Natural killer cell (primary cell): ENCODE measurements around the gene ANKFY1. TPM values are rescaled to one million over a fixed set of nuclear protein-coding genes. Genes with fewer than 3 reads are reported as not detected.
A peak's percentile ranks its signal among the peaks of the same experiment; 100 is the strongest.

Experiments used
- ATAC-seq, 3 donors: fragments of 150-1000 bp in 2 of 3; fragments of 200-7000 bp in 1 of 3; cut with Tn5 transposase; 1 replicate in 1 of 3; 2 replicates in 2 of 3; pipeline ENCODE4 v1.10.0; 2021; ENCODE audit warnings: mild to moderate bottlenecking in 2 of 3, moderate library complexity in 2 of 3
- DNase-seq, 2 donors: peaks; one replicate each; pipeline versions ENCODE4 v3.0.0 to v3.0.0-alpha.2; 2013 to 2021; ENCODE audit warnings: mixed read lengths in 1 of 2
- H3K27ac ChIP-seq: one replicate; pipeline ENCODE4 v1.5.1; 2013; ENCODE audit warnings: mild to moderate bottlenecking, low read length
- H3K27me3 ChIP-seq: one replicate; pipeline ENCODE4 v1.6.1; 2013; ENCODE audit warnings: low read length; ENCODE audit not compliant: control insufficient read depth, insufficient read depth
- H3K36me3 ChIP-seq: one replicate; pipeline ENCODE4 v1.6.1; 2013; ENCODE audit warnings: low read length; ENCODE audit not compliant: control insufficient read depth, insufficient read depth
- H3K4me1 ChIP-seq: one replicate; pipeline ENCODE4 v1.6.1; 2013; ENCODE audit warnings: low read length; ENCODE audit not compliant: control insufficient read depth, insufficient read depth
- H3K4me3 ChIP-seq: one replicate; pipeline ENCODE4 v1.5.1; 2013; ENCODE audit warnings: low read length
- H3K9me3 ChIP-seq: one replicate; pipeline ENCODE4 v1.6.1; 2013; ENCODE audit warnings: low read length; ENCODE audit not compliant: control insufficient read depth, insufficient read depth
- H3K27ac Mint-ChIP-seq, 2 donors: one replicate each; pipeline ENCODE4 v1.8.0; 2022; ENCODE audit warnings: mild to moderate bottlenecking in 2 of 2, mixed read lengths in 2 of 2, moderate library complexity in 1 of 2
- H3K27me3 Mint-ChIP-seq, 2 donors: one replicate each; pipeline ENCODE4 v1.8.0; 2022; ENCODE audit warnings: low read depth in 2 of 2, mixed read lengths in 2 of 2
- H3K36me3 Mint-ChIP-seq: one replicate; pipeline ENCODE4 v1.8.0; 2022; ENCODE audit warnings: mixed read lengths
- H3K4me1 Mint-ChIP-seq, 2 donors: one replicate each; pipeline ENCODE4 v1.8.0; 2022; ENCODE audit warnings: mixed read lengths in 2 of 2
- H3K4me3 Mint-ChIP-seq: one replicate; pipeline ENCODE4 v1.8.0; 2022; ENCODE audit warnings: mild to moderate bottlenecking, moderate library complexity, mixed read lengths
- H3K9me3 Mint-ChIP-seq, 2 donors: one replicate each; pipeline ENCODE4 v1.8.0; 2022; ENCODE audit warnings: mixed read lengths in 2 of 2
- WGBS: methylation state at CpG from one replicate; pipeline ENCODE4 v1.1.7; 2013; ENCODE audit warnings: missing lambda C conversion rate; ENCODE audit not compliant: insufficient coverage; 5-methylcytosine and 5-hydroxymethylcytosine counted together
- intact Hi-C: fragments of 100-400 bp; cut with micrococcal nuclease; formaldehyde crosslinking; loops from one replicate; pipeline ENCODE4 v1.14.2; 2022
- total RNA-seq, 4 donors: library from RNA; stranded (reverse); fragments of 120-200 nt in 1 of 4; gene quantifications; one replicate each; pipeline versions ENCODE4 v1.2.3 to v1.2.4, GENCODE V29; 2013 to 2022
- TF ChIP-seq, protein P1 (sequence below): fragments of 200-600 bp; IDR thresholded peaks from one replicate; pipeline ENCODE4 v1.8.0; 2022; ENCODE audit warnings: antibody characterized with exemption

Gene ANKFY1
- total RNA-seq, 3 donors from 2014 or later (not counting 1 experiment from before 2014, with no cell fraction given) = 58.4 to 72.4 (median 68.8) TPM

DNA sequence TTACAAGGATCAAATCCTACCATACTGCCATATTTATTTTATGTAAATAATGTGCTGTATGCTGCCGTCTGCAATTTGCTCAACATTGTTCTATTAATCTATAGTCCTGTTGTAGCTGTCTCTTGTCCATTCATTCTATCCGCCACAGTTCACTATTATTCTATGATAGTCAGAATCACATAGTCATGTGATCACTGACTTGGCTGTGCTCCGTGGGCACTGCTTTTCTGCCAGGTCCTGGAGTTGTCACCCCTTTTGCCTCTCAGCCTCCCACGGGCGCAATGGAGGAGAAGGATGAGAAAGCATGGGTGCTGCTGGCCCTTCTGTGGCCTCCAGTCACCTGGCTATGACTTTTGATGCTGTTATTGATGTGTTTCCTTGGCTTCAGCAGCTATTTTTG is 37.3 kb upstream of the ANKFY1 start:
- intact Hi-C loops = no loop called here
- H3K4me1 Mint-ChIP-seq = peaks cover 13 to 23% of the 10 kb centered on the region in 2 donors
- no peaks in the 10 kb centered on the region for H3K36me3 Mint-ChIP-seq
- Histone ChIP-seq H3K27ac (no peak overlapping the region), H3K4me1 (no peaks in the 10 kb centered on the region), H3K27me3 (no peaks in the 10 kb centered on the region), H3K4me3 (no peak overlapping the region), H3K36me3 (peaks cover 8% of the 10 kb centered on the region), H3K9me3 (no peaks in the 10 kb centered on the region)
- no peaks in the 10 kb centered on the region for H3K27me3 Mint-ChIP-seq
- no peak overlapping the region for H3K4me3 Mint-ChIP-seq
- WGBS = 99% methylated on average over 4 of the region's 5 CpGs
- DNase-seq (no peak), ATAC-seq (no peak)
- TF ChIP-seq, protein P1, sequence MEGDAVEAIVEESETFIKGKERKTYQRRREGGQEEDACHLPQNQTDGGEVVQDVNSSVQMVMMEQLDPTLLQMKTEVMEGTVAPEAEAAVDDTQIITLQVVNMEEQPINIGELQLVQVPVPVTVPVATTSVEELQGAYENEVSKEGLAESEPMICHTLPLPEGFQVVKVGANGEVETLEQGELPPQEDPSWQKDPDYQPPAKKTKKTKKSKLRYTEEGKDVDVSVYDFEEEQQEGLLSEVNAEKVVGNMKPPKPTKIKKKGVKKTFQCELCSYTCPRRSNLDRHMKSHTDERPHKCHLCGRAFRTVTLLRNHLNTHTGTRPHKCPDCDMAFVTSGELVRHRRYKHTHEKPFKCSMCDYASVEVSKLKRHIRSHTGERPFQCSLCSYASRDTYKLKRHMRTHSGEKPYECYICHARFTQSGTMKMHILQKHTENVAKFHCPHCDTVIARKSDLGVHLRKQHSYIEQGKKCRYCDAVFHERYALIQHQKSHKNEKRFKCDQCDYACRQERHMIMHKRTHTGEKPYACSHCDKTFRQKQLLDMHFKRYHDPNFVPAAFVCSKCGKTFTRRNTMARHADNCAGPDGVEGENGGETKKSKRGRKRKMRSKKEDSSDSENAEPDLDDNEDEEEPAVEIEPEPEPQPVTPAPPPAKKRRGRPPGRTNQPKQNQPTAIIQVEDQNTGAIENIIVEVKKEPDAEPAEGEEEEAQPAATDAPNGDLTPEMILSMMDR = no peak
- H3K9me3 Mint-ChIP-seq = no peaks in the 10 kb centered on the region
- no peak overlapping the region for H3K27ac Mint-ChIP-seq

DNA sequence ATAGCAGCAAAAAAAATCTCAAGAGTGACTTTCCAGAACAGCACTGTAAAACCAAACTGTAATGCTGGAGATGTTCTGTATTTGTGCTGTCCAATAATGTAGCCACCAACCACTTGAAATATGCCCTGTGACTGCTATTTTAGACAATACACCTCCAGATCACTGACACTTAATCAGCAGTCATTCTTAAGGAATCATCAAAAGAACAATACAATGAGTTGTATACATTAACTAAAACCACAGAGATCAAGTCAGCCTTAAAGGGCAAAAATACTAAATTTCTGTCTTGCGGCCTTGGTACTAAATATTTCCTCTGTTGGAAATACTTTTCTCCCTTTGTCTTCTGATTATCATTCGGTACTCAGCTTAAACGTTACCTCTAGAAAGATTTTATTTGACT is 33.6 kb upstream of the ANKFY1 start:
- intact Hi-C loops = no loop called here
- Mint-ChIP-seq H3K9me3 (no peaks in the 10 kb centered on the region), H3K27me3 (no peaks in the 10 kb centered on the region), H3K27ac (peak overlapping the region in 1 of 2 donors; percentile 17), H3K36me3 (no peaks in the 10 kb centered on the region), H3K4me1 (peaks cover 22 to 24% of the 10 kb centered on the region in 2 donors), H3K4me3 (no peak overlapping the region)
- WGBS = 81% methylated on average over 3 of the region's 3 CpGs
- Histone ChIP-seq H3K9me3 (no peaks in the 10 kb centered on the region), H3K4me1 (no peaks in the 10 kb centered on the region), H3K36me3 (peaks cover 16% of the 10 kb centered on the region), H3K27ac (no peak overlapping the region), H3K4me3 (no peak overlapping the region), H3K27me3 (no peaks in the 10 kb centered on the region)
- ATAC-seq = no peak
- TF ChIP-seq, protein P1 = no peak
- DNase-seq = no peak

DNA sequence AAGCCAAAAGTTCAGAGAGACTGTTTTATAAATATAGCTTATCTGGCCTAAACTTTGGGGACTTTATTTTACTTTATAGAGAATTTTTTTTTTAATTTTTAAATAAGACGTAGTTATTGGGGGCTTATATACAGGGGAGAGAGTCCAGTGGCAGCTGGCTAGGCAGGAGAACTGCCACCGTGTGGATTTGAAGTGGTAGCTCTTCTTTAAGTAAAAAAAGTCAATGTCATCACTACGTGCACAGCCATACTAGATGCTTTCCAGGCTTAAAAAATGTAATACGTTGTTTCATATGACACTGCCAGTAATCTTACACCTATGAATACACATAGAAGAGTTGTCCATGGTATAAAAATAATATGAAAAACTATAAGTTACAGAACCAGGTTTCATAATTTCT is 31.9 kb upstream of the ANKFY1 start:
- DNase-seq (no peak), ATAC-seq (no peak)
- no peaks in the 10 kb centered on the region for H3K4me1 ChIP-seq
- WGBS = 94% methylated on average over 2 of the region's 4 CpGs
- Mint-ChIP-seq H3K36me3 (no peaks in the 10 kb centered on the region), H3K4me3 (no peak overlapping the region), H3K27me3 (no peaks in the 10 kb centered on the region), H3K9me3 (no peaks in the 10 kb centered on the region), H3K4me1 (peaks cover 24 to 25% of the 10 kb centered on the region in 2 donors), H3K27ac (no peak overlapping the region)
- no peak overlapping the region for H3K27ac ChIP-seq
- TF ChIP-seq, protein P1 = no peak
- H3K4me3 ChIP-seq = no peak overlapping the region
- H3K27me3 ChIP-seq = no peaks in the 10 kb centered on the region
- H3K9me3 ChIP-seq = no peaks in the 10 kb centered on the region
- H3K36me3 ChIP-seq = peaks cover 11% of the 10 kb centered on the region
- intact Hi-C loops = no loop called here

DNA sequence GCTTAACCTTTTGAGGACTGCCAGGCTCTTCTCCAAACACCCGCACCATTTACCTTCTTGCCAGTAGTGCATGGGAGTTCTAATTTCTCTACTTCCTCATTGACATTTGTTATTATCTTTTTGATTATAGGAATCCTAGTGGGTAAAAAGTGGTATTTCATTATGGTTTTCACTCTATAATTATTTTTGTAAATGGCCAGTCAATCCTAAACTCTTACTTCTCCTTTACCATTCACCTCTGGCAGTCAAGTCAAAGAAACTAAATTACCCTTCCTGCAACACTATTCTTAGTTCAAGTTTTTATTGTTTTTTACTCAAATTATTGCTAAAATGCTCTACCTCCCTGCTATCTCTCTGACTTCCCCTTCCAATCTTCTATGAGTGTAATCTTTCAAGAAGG is 29.8 kb upstream of the ANKFY1 start:
- no peak overlapping the region for H3K27ac ChIP-seq
- peaks cover 23% of the 10 kb centered on the region for H3K36me3 ChIP-seq
- intact Hi-C loops = no loop called here
- no peaks in the 10 kb centered on the region for H3K4me1 ChIP-seq
- H3K4me3 Mint-ChIP-seq = no peak overlapping the region
- WGBS = no CpG with 5 or more reads among the region's 1 CpG
- H3K27me3 Mint-ChIP-seq = no peaks in the 10 kb centered on the region
- H3K4me1 Mint-ChIP-seq = peaks cover 21 to 25% of the 10 kb centered on the region in 2 donors
- H3K27ac Mint-ChIP-seq = no peak overlapping the region
- no peaks in the 10 kb centered on the region for H3K9me3 Mint-ChIP-seq
- TF ChIP-seq, protein P1 = no peak
- no peaks in the 10 kb centered on the region for H3K36me3 Mint-ChIP-seq
- H3K27me3 ChIP-seq = no peaks in the 10 kb centered on the region
- no peaks in the 10 kb centered on the region for H3K9me3 ChIP-seq
- ATAC-seq (no peak), DNase-seq (no peak)
- H3K4me3 ChIP-seq = no peak overlapping the region
